ENCODE results near the gene ZNF385D.

DNA sequence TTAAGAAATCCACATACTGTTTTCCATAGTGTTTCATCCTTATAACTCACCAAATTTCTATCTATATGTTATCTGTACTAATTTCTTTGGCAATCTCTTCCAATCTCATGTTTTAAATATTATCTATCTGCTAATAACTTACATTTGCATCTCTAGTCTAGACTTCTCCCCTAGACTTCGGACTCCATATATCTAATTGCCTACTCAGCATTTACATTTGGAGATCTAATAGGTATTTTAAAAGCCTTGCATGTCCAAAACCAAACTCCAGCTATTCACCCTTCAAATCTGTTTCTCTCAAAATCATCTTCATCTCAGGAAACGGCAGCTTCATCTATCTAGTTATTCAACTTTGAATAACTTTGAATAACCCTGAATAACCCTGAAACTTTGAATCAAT lies 35.3 kb downstream of the ZNF385D start:
- TF ChIP-seq, protein P1, sequence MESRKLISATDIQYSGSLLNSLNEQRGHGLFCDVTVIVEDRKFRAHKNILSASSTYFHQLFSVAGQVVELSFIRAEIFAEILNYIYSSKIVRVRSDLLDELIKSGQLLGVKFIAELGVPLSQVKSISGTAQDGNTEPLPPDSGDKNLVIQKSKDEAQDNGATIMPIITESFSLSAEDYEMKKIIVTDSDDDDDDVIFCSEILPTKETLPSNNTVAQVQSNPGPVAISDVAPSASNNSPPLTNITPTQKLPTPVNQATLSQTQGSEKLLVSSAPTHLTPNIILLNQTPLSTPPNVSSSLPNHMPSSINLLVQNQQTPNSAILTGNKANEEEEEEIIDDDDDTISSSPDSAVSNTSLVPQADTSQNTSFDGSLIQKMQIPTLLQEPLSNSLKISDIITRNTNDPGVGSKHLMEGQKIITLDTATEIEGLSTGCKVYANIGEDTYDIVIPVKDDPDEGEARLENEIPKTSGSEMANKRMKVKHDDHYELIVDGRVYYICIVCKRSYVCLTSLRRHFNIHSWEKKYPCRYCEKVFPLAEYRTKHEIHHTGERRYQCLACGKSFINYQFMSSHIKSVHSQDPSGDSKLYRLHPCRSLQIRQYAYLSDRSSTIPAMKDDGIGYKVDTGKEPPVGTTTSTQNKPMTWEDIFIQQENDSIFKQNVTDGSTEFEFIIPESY (IDR thresholded peaks at IDR 0.05; ENCODE audit: borderline replicate concordance, low read depth), result no peak
- TF ChIP-seq, protein P2, sequence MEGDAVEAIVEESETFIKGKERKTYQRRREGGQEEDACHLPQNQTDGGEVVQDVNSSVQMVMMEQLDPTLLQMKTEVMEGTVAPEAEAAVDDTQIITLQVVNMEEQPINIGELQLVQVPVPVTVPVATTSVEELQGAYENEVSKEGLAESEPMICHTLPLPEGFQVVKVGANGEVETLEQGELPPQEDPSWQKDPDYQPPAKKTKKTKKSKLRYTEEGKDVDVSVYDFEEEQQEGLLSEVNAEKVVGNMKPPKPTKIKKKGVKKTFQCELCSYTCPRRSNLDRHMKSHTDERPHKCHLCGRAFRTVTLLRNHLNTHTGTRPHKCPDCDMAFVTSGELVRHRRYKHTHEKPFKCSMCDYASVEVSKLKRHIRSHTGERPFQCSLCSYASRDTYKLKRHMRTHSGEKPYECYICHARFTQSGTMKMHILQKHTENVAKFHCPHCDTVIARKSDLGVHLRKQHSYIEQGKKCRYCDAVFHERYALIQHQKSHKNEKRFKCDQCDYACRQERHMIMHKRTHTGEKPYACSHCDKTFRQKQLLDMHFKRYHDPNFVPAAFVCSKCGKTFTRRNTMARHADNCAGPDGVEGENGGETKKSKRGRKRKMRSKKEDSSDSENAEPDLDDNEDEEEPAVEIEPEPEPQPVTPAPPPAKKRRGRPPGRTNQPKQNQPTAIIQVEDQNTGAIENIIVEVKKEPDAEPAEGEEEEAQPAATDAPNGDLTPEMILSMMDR (IDR thresholded peaks at IDR 0.05), result no peak
- TF ChIP-seq SMC3 (IDR thresholded peaks at IDR 0.05; ENCODE audit: low read depth, low read length) (no peak), FOXM1 (IDR thresholded peaks at IDR 0.05; ENCODE audit: low read depth) (no peak), YY1 (IDR thresholded peaks at IDR 0.05; ENCODE audit: low read depth) (no peak), SIN3A (IDR thresholded peaks at IDR 0.05; ENCODE audit: borderline replicate concordance, low read depth, low read length) (no peak), RFX5 (IDR thresholded peaks at IDR 0.05; ENCODE audit: low read length) (no peak), EP300 (IDR thresholded peaks at IDR 0.05; ENCODE audit: borderline replicate concordance in 1 of 2, low read depth in 1 of 2, low read length in 1 of 2) (no peak), JUND (IDR thresholded peaks at IDR 0.05) (no peak), TAF1 (IDR thresholded peaks at IDR 0.05; ENCODE audit: borderline replicate concordance, low read depth, low read length) (no peak), EZH2phosphoT487 (IDR thresholded peaks at IDR 0.05; ENCODE audit: borderline replicate concordance, low read depth) (no peak)

Data from SK-N-SH (cell line).